NCI-H345 (cell line): Measurements from ENCODE around the gene UVRAG.
A peak's percentile ranks its signal among the peaks of the same experiment; 100 is the strongest.

Experiments
- DNase-seq: peaks from one replicate; lab custom pipeline; 2025; lab: John Stamatoyannopoulos, UW

UVRAG gene

GRCh38 chr11:76172583-76172982, 357.6 kb downstream of the UVRAG start:
- DNase-seq: no peak

GRCh38 chr11:76173663-76174062, 358.7 kb downstream of the UVRAG start:
- no peak for DNase-seq

- DNase-seq: no peak
Measured at GRCh38 chr11:76174330-76174729, 359.3 kb downstream of the UVRAG start.

- DNase-seq: no peak
Measured at GRCh38 chr11:76175783-76176182, 360.8 kb downstream of the UVRAG start.

- no peak for DNase-seq
Measured at GRCh38 chr11:76176463-76176862, 361.5 kb downstream of the UVRAG start.

GRCh38 chr11:76177250-76177686, 362.3 kb downstream of the UVRAG start:
- no peak for DNase-seq

- DNase-seq: no peak
Measured at GRCh38 chr11:76179147-76179546, 364.1 kb downstream of the UVRAG start.

- peak; percentile 12 for DNase-seq
Measured at GRCh38 chr11:76181371-76181770, 366.4 kb downstream of the UVRAG start.

- DNase-seq: no peak
Measured at GRCh38 chr11:76184551-76184993, 369.6 kb downstream of the UVRAG start.

GRCh38 chr11:76185511-76185910, 370.5 kb downstream of the UVRAG start:
- no peak for DNase-seq

GRCh38 chr11:76185931-76186401, 371.0 kb downstream of the UVRAG start:
- no peak for DNase-seq

GRCh38 chr11:76186776-76187279, 371.8 kb downstream of the UVRAG start:
- DNase-seq: no peak

GRCh38 chr11:76188873-76189272, 373.9 kb downstream of the UVRAG start:
- DNase-seq: no peak

GRCh38 chr11:76189682-76190081, 374.7 kb downstream of the UVRAG start:
- no peak for DNase-seq

- no peak for DNase-seq
Measured at GRCh38 chr11:76190376-76190775, 375.4 kb downstream of the UVRAG start.
